Keratinocyte (primary cell): ENCODE measurements around the gene OTOF. TPM values are rescaled to one million over a fixed set of nuclear protein-coding genes. Genes with fewer than 3 reads are reported as not detected.

Source experiments
- DNase-seq: peaks from one replicate; pipeline ENCODE4 v3.0.0-alpha.2; 2011; ENCODE audit warnings: low read depth, missing footprints, low spot score
- FAIRE-seq: peaks from 2 replicates; lab custom pipeline; 2011; peaks lifted over from hg19 to GRCh38; lab: Jason Lieb, UNC
- H2AFZ ChIP-seq: 2 replicates; pipeline ENCODE4 v1.6.0; 2012; ENCODE audit warnings: low read length, control low read depth, inconsistent platforms; ENCODE audit not compliant: control insufficient read depth
- H3K27ac ChIP-seq: 2 replicates; pipeline ENCODE4 v1.5.1; 2011; ENCODE audit warnings: low read length; ENCODE audit not compliant: control insufficient read depth, insufficient read depth
- H3K27me3 ChIP-seq: 3 replicates; pipeline ENCODE4 v1.6.0; 2011; ENCODE audit warnings: low read length; ENCODE audit not compliant: control insufficient read depth, insufficient read depth; ENCODE audit errors: extremely low read depth
- H3K36me3 ChIP-seq, 2 experiments: 2 replicates in 1 of 2; 3 replicates in 1 of 2; pipeline ENCODE4 v1.5.1; 2011; ENCODE audit warnings: low read length in 2 of 2, mild to moderate bottlenecking in 1 of 2; ENCODE audit not compliant: control insufficient read depth in 2 of 2, insufficient read depth in 2 of 2; ENCODE audit errors: extremely low read depth in 1 of 2
- H3K4me1 ChIP-seq: 3 replicates; pipeline ENCODE4 v1.5.1; 2011; ENCODE audit warnings: low read length; ENCODE audit not compliant: control insufficient read depth, insufficient read depth; ENCODE audit errors: extremely low read depth
- H3K4me2 ChIP-seq: 3 replicates; pipeline ENCODE4 v1.6.0; 2011; ENCODE audit warnings: low read depth, low read length; ENCODE audit not compliant: control insufficient read depth, insufficient read depth; ENCODE audit errors: extremely low read depth
- H3K4me3 ChIP-seq, 3 experiments: fragments of 200-600 bp in 1 of 3; sonication (generic) in 1 of 3; 2 replicates in 2 of 3; 3 replicates in 1 of 3; pipeline ENCODE4 v1.5.1; 2011 to 2016; ENCODE audit warnings: low read length in 3 of 3, mild to moderate bottlenecking in 3 of 3, control low read depth in 2 of 3, inconsistent platforms in 1 of 3, low read depth in 1 of 3, mixed read lengths in 1 of 3, mixed run types in 1 of 3, moderate library complexity in 1 of 3; ENCODE audit not compliant: control insufficient read depth in 2 of 3, insufficient read depth in 2 of 3; ENCODE audit errors: extremely low read depth in 1 of 3
- H3K79me2 ChIP-seq: 2 replicates; pipeline ENCODE4 v1.6.0; 2012; ENCODE audit warnings: low read length; ENCODE audit not compliant: control insufficient read depth, insufficient read depth
- H3K9ac ChIP-seq: 3 replicates; pipeline ENCODE4 v1.6.0; 2011; ENCODE audit warnings: low read length; ENCODE audit not compliant: control insufficient read depth, insufficient read depth; ENCODE audit errors: extremely low read depth
- H3K9me1 ChIP-seq: 3 replicates; pipeline ENCODE4 v1.6.0; 2011; ENCODE audit warnings: low read length; ENCODE audit not compliant: control insufficient read depth, insufficient read depth; ENCODE audit errors: extremely low read depth
- H3K9me3 ChIP-seq: 2 replicates; pipeline ENCODE4 v1.5.1; 2012; ENCODE audit warnings: low read depth, low read length; ENCODE audit not compliant: control insufficient read depth
- H4K20me1 ChIP-seq: 3 replicates; pipeline ENCODE4 v1.6.0; 2011; ENCODE audit warnings: low read length; ENCODE audit not compliant: control insufficient read depth, insufficient read depth; ENCODE audit errors: extremely low read depth
- CTCF ChIP-seq, 3 experiments: IDR thresholded peaks in 1 of 3; conservative IDR thresholded peaks in 1 of 3; optimal IDR thresholded peaks in 1 of 3; 2 replicates in 2 of 3; 3 replicates in 1 of 3; pipeline versions ENCODE3 to v1.5.1; 2011; ENCODE audit warnings: low read length in 3 of 3, mild to moderate bottlenecking in 3 of 3, moderate library complexity in 2 of 3, control low read depth in 1 of 3, inconsistent platforms in 1 of 3; ENCODE audit not compliant: insufficient read depth in 2 of 3; ENCODE audit errors: extremely low read depth in 1 of 3
- EZH2 ChIP-seq: IDR thresholded peaks from one replicate; pipeline ENCODE4 v1.6.1; 2012; ENCODE audit warnings: inconsistent platforms, mild to moderate bottlenecking, low read length, moderate library complexity
- dilution Hi-C: fragments of 300-500 bp; cut with MboI; formaldehyde crosslinking; loops from one replicate; pipeline ENCODE4 v1.7.0; 2020; ENCODE audit warnings: low sequenced_read_pairs; ENCODE audit not compliant: extremely low pct_ligation_motif_present
- polyA plus RNA-seq, 5 experiments: library from polyadenylated mRNA; depleted of rRNA in 3 of 5; stranded (reverse) in 3 of 5; stranded (forward) in 1 of 5; unstranded in 1 of 5; fragments of >200 nt; gene quantifications; 1 replicate in 1 of 5; 2 replicates in 3 of 5; 3 replicates in 1 of 5; pipeline versions ENCODE4 v1.2.1 to v1.2.3, GENCODE V29; 2011 to 2012; ENCODE audit warnings: missing spikeins in 2 of 5, low read depth in 1 of 5, low replicate concordance in 1 of 5

The OTOF gene
- polyA plus RNA-seq, 1 donor (not counting 4 experiments of a cell fraction or from before 2014, with no cell fraction given), result not detected

- Histone ChIP-seq H3K9me1 (no peaks in the 10 kb centered on the region), H3K79me2 (no peaks in the 10 kb centered on the region), H3K27ac (no peak overlapping the region), H3K4me3 (no peak overlapping the region), H4K20me1 (no peaks in the 10 kb centered on the region), H3K4me1 (no peaks in the 10 kb centered on the region), H2AFZ (no peak overlapping the region), H3K36me3 (no peaks in the 10 kb centered on the region), H3K9me3 (no peaks in the 10 kb centered on the region), H3K9ac (no peak overlapping the region), H3K27me3 (peaks cover 11% of the 10 kb centered on the region), H3K4me2 (no peak overlapping the region)
- TF ChIP-seq EZH2, result no peak
- no peak for TF ChIP-seq CTCF (optimal IDR thresholded peaks at IDR 0.05 in 1 of 3, IDR thresholded peaks at IDR 0.05 in 1 of 3, conservative IDR thresholded peaks at IDR 0.05 in 1 of 3; ENCODE audit: extremely low read depth in 1 of 3, insufficient read depth in 2 of 3, low read length in 3 of 3)
- dilution Hi-C loops, result no loop called here
- DNase-seq (no peak), FAIRE-seq (no peak)
Observed at GRCh38 chr2:26492749-26493515, 15.0 kb upstream of the OTOF start.

GRCh38 chr2:26491563-26492167 lies 13.7 kb upstream of the OTOF start:
- Histone ChIP-seq H2AFZ (no peak overlapping the region), H3K9me3 (no peaks in the 10 kb centered on the region), H3K4me2 (no peak overlapping the region), H3K27ac (no peak overlapping the region), H3K4me1 (no peaks in the 10 kb centered on the region), H3K4me3 (no peak overlapping the region), H3K9me1 (no peaks in the 10 kb centered on the region), H4K20me1 (no peaks in the 10 kb centered on the region), H3K9ac (no peak overlapping the region), H3K79me2 (no peaks in the 10 kb centered on the region), H3K27me3 (peaks cover 6% of the 10 kb centered on the region), H3K36me3 (no peaks in the 10 kb centered on the region)
- FAIRE-seq, result no peak
- no peak for DNase-seq
- TF ChIP-seq CTCF (optimal IDR thresholded peaks at IDR 0.05 in 1 of 3, IDR thresholded peaks at IDR 0.05 in 1 of 3, conservative IDR thresholded peaks at IDR 0.05 in 1 of 3; ENCODE audit: extremely low read depth in 1 of 3, insufficient read depth in 2 of 3, low read length in 3 of 3) (no peak), EZH2 (no peak)
- dilution Hi-C loops, result no loop called here
